ENCODE measurements around the gene OR8G1.

The OR8G1 gene, protein sequence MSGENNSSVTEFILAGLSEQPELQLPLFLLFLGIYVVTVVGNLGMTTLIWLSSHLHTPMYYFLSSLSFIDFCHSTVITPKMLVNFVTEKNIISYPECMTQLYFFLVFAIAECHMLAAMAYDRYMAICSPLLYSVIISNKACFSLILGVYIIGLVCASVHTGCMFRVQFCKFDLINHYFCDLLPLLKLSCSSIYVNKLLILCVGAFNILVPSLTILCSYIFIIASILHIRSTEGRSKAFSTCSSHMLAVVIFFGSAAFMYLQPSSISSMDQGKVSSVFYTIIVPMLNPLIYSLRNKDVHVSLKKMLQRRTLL

DNA sequence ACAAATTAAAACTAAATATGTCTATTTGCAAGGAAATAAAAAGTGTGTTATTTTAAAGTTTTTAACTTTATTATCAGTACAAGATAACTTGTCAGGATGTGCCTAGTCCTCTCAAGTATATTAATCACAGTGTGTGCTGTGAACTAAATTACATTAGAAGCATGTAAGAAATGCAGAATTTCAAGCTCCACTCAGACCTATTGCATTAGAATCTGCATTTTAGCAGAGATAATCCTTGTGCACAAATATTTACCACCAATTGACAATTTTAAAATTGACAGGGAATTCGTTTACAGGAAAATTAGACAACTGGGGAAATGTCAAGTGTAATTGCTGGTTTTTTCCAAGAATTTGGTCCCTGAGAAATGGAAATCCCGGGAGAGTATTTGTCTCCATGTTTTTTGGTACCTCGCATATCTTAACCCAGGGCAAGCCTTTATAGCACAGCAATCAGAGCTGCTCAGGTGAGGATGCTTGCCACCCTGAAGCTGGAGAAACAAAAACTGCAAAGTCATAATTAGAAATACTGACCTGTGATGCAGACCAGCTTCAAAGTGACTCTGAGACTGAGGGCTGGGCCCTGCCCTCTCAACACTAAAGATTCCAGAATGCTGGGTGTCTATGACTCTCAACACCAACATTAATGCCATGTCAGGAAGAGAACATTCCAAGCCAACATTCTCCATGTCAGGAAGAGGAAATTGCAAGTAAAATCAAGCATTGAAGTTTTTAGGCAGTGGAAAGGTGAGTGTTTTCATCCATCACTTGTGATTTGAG, at the start of gene OR8G1:
TSS of gene OR8G1 (plus strand) at position 475 of the 777 bp plus-strand sequence. CDS start 8,581 bp downstream, outside the sequence.
- TF ChIP-seq FOXM1 (IDR thresholded peaks at IDR 0.05; ENCODE audit: borderline replicate concordance, low read depth): no peak
- no peak for TF ChIP-seq MAX (IDR thresholded peaks at IDR 0.05)
- TF ChIP-seq YY1 (IDR thresholded peaks at IDR 0.05; ENCODE audit: low read depth): no peak
- no peak for TF ChIP-seq REST (IDR thresholded peaks at IDR 0.05; ENCODE audit: low read depth)
- no peak for TF ChIP-seq ZBTB7A (IDR thresholded peaks at IDR 0.05; ENCODE audit: low read depth)
- no peak for TF ChIP-seq TCF12 (IDR thresholded peaks at IDR 0.05; ENCODE audit: low read depth)
- no peak for TF ChIP-seq EGR1 (IDR thresholded peaks at IDR 0.05)
- no peak for TF ChIP-seq TAF1 (IDR thresholded peaks at IDR 0.05; ENCODE audit: low read depth)
- TF ChIP-seq USF1 (IDR thresholded peaks at IDR 0.05): no peak
- TF ChIP-seq CEBPB (IDR thresholded peaks at IDR 0.05): no peak

DNA sequence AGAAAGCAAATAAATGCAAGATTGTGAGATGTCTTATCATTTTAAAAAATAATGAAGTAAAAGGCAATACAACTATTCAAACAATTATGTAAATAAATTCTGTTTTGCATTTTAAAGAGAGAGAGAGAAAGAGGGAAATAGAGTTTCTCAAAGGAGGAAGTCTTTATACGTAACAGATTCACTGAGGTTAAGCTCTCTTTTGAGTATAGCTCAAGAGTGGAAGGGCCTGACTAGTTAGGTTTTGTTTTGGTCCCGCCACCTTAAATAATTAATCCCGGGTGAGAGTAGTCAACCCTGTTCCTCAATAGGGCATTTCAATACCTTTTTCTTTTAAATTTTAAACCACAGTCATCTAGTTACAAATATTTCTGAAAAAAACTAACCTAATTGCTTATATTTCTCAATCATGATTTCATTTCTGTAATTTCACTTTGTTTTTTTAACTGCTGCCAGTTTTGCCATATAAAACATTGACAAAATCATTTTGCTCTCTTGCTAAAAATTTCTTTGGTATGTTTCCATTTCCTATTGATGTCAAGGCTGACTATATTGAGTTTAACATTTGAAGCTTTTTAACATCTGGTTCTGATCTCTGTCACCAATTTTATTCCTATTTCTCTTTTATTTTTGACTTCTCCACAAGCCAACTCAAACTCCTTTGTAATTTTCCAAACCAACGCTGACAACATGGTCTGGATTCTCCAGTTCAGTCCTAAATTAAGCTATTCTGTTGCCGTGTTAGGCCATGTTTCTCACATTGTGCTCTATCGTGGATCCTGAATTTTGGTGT, 47.5 kb upstream of the OR8G1 start:
- TF ChIP-seq CEBPB (IDR thresholded peaks at IDR 0.05): no peak
- no peak for TF ChIP-seq ZBTB7A (IDR thresholded peaks at IDR 0.05; ENCODE audit: low read depth)
- TF ChIP-seq NFIC (IDR thresholded peaks at IDR 0.05): no peak
- TF ChIP-seq MAX (IDR thresholded peaks at IDR 0.05): no peak
- TF ChIP-seq FOXM1 (IDR thresholded peaks at IDR 0.05; ENCODE audit: borderline replicate concordance, low read depth): no peak
- no peak for TF ChIP-seq TEAD4 (IDR thresholded peaks at IDR 0.05)
- no peak for TF ChIP-seq REST (IDR thresholded peaks at IDR 0.05; ENCODE audit: low read depth)
- TF ChIP-seq TAF1 (IDR thresholded peaks at IDR 0.05; ENCODE audit: low read depth): no peak
- no peak for TF ChIP-seq EP300 (IDR thresholded peaks at IDR 0.05; ENCODE audit: borderline replicate concordance)
- no peak for TF ChIP-seq CREB1 (IDR thresholded peaks at IDR 0.05; ENCODE audit: low read depth)
- no peak for TF ChIP-seq EGR1 (IDR thresholded peaks at IDR 0.05)
- TF ChIP-seq RAD21 (IDR thresholded peaks at IDR 0.05; ENCODE audit: low read depth): no peak
- no peak for TF ChIP-seq USF1 (IDR thresholded peaks at IDR 0.05)
- no peak for TF ChIP-seq YY1 (IDR thresholded peaks at IDR 0.05; ENCODE audit: low read depth)
- no peak for TF ChIP-seq TCF12 (IDR thresholded peaks at IDR 0.05; ENCODE audit: low read depth)

DNA sequence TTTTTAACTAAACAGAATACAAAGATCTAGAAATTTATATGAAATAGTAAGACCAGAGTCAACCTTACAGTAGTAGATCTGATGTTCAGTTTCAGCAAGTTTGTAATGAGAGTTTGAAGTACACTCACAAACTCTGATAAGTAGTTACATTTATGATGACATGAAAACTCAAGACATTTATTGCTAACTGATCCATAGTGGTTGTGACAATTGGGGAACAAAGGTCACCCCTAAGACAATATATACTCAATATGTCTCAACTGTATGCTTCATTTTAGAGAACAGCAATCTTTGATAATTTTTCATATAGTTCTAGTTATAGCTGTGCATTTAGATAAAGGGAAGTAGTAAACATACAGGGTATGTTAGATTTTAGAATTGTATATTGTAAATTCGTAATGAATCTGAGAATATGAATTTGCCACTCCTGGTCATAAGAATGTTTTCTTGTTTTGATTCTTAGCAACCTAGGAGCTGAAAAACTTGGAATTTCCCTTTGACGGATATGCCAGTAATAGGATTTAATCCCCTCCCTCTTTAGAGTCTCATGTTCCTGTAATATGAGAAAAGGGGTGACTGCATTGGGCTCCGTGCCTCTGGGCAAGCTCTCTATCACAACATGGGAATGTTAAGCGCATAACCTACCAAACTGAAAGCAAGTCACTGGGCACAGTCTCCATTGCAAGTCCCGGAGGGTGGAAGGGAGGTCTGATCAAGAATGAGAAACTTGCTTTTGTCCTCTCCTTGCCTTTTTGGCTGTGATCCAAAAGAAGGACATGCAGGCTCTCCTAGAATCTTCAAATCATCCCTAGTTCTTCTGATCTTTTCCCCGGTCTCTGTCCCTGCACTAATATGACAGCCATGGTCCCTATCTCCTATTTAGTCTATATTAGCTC, 46.4 kb upstream of the OR8G1 start:
- no peak for TF ChIP-seq CEBPB (IDR thresholded peaks at IDR 0.05)
- no peak for TF ChIP-seq FOXM1 (IDR thresholded peaks at IDR 0.05; ENCODE audit: borderline replicate concordance, low read depth)
- no peak for TF ChIP-seq USF1 (IDR thresholded peaks at IDR 0.05)
- no peak for TF ChIP-seq TEAD4 (IDR thresholded peaks at IDR 0.05)
- TF ChIP-seq EP300 (IDR thresholded peaks at IDR 0.05; ENCODE audit: borderline replicate concordance): no peak
- no peak for TF ChIP-seq YY1 (IDR thresholded peaks at IDR 0.05; ENCODE audit: low read depth)
- TF ChIP-seq TAF1 (IDR thresholded peaks at IDR 0.05; ENCODE audit: low read depth): no peak
- no peak for TF ChIP-seq CREB1 (IDR thresholded peaks at IDR 0.05; ENCODE audit: low read depth)
- TF ChIP-seq TCF12 (IDR thresholded peaks at IDR 0.05; ENCODE audit: low read depth): no peak
- TF ChIP-seq REST (IDR thresholded peaks at IDR 0.05; ENCODE audit: low read depth): no peak
- no peak for TF ChIP-seq ZBTB7A (IDR thresholded peaks at IDR 0.05; ENCODE audit: low read depth)
- TF ChIP-seq EGR1 (IDR thresholded peaks at IDR 0.05): no peak
- TF ChIP-seq MAX (IDR thresholded peaks at IDR 0.05): no peak
- no peak for TF ChIP-seq NFIC (IDR thresholded peaks at IDR 0.05)
- TF ChIP-seq RAD21 (IDR thresholded peaks at IDR 0.05; ENCODE audit: low read depth): no peak

Data from Ishikawa (cell line).